DMS53 (cell line): Measurements from ENCODE around the gene CEP295NL.
"Not testable (repeated sequence)": the region's sequence is repeated elsewhere in the genome, so short reads cannot be mapped to it uniquely, and the experiment has no call there.

Source experiments
- DNase-seq: peaks from one replicate; lab custom pipeline; 2025; lab: John Stamatoyannopoulos, UW

The CEP295NL gene

DNA sequence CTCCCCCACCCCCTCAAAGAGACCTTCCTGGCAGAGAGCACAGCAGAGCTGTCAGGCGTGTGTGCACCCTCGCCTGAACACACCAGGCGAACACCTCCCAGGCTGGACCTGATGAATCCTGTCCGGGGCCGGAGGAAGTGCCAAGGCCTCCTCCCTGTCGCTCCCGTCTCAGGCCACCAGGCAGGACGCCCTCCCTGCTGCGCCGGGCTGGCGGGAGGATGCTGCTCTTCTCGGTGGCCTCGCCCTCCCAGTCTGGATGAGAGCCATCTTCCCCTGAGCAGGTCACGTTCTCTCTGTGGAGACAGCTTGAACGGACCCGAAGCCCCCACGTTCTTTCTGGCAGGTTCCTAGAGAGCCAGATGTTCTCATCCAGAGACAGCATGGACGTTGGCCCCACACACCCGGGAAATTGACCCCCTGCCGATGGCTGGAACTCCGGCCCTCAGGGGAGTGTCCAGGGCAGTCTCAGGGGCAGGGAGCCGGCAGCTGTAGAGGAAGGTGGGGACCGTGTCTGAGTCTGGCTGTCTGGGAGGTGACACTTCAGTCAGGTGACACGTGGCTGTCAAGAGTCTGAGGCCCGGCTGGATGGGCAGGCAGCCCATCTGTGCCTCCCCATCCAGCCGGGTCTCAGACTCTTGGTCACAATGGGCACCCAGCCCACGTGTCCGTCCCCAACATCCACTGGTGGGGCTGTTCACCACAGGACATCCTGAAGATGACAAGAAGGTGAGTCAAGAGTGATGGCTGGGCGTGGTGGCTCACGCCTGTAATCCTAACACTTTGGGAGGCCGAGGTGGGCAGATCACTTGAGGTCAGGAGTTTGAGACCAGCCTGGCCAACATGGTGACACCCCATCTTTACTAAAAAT, 27.1 kb upstream of the CEP295NL start:
- no peak for DNase-seq

DNA sequence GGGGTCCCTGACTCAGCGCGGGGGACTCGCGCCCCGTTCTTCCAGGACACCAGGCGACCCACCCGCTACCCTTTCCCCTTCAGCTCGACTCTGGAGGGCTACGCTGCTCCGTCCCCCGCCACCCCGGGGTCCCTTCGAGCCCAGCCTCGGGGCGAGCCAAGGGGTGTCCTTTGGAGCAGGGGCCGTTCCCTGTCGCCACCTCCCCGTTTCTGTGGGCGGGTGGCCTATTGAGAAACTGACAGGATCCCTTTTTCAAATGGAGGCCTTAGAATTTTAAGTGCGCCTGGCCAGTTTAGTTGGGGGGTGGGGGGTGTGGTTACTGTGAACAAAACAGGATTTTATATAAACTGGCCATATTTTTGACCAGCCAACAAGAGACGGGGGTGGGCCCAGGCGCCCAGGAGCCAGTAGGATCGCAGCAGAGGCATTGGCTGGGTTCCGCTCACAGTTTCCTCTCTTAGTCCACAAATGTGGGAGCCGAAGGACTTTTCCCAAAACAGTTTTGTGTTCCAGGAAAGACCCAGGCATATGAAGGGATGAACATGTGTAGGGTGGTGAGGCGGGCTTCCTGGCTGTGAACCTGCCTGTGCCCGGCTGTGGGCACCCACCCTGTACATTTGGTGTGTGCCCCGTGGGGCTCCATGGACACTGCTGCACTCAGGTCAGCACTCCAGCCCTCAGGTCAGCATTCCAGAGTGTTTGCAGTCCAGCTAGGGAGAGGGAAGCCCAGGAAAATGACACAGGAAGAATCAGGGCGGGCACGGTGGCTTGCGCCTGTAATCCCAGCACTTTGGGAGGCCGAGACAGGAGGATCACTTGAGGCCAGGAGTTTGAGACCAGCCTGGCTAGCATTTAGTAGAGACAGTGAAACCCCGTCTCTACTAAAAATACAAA, 22.9 kb upstream of the CEP295NL start:
- DNase-seq, result peak; percentile 50

DNA sequence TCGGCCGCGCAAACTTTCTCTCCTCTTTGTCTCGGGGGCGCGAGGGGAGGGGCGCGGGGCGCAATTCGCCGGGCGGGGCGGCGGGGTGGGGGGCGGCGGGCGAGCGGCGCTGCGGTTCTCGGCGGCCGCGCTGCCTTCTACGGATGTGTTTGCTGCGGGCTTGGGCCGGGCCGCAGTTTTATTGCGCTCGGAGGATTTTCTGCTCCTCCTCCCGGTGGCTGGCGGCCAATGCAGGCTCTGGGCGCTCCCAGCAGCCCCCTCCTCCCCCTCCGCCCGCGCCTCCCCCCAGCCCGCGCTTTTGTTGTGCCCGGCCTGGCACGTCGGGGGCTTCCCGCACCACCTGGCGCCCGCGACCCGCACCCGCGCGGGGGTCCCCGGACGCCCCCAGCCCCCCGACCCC, 22.2 kb upstream of the CEP295NL start, which contains the start of gene TIMP2:
Gene TIMP2, minus strand, starts transcription at position 154 of the 400 bp plus-strand sequence. CDS start 299 bp downstream, outside the sequence.
- peak; percentile 90 for DNase-seq

DNA sequence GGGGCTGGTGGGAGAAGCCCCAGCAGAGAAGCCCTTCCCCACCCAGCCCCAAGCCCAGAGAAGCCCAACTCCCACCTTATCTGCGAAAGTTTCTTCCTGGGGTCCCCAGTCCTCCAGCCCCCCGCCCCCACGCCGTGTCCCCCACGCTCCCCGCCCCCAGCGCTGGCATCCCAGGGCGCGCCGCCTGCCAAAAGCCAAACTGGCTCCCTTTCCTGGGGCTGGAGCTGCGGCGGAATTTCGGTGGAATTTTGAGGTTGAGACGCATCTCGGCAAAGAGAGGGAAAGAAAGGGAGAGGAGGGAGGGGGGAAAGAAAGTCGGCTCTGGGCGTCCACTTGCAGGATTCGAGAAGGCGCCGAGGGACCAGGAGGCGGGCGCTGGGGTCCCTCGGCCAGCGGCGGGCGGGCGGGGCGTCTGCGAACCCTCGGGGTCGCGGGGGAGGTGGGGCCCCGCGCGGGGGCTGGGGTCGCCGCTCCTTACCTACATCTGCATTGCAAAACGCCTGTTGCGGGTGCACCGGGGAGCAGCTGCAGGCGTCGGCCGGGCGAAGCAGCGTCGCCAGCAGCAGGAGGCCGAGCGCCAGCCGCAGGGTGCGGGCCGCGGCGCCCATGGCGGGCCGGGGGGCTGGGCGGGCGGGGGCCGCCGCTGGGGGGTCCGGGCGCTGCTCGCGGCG, 21.6 kb upstream of the CEP295NL start:
- DNase-seq, result peak; percentile 65

DNA sequence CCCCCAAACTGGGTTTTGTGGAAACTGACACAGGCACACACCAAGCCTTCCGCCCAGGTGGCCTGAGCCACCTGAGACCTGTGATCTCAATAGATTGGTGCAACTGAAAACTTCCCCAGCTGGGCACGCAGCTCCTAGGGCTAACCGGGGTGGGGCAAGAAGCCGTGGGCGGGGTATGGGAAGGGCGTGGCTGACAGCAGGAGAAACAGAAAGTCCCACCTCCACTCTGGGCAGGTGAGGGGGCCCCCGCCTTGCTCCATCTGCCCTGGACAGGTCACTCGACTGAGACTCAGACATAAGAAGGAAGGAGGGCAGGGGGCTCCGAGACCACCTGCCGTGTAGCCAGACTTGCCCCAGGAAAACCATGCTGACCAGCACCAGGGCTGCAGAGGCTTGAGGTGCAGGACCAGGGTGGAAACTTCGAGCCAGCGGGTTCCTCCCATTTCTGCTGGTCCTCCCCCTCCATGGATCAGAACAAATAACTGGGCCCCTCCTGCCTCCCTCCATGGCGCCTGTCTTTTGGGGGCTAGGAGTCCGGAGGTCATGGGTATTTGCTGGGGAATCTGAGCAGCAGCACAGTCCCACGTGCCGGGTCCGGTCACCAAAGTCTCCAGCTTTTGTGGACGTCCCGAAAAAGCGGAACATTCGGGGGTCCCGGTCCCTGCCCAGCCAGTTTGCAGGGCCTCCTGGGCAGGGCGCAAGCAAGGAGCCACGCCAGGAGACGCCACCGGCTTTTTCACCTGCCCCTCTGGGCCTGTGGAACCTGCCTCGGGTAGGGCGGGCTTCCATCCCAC, 20.9 kb upstream of the CEP295NL start:
- DNase-seq, result peak; percentile 71

DNA sequence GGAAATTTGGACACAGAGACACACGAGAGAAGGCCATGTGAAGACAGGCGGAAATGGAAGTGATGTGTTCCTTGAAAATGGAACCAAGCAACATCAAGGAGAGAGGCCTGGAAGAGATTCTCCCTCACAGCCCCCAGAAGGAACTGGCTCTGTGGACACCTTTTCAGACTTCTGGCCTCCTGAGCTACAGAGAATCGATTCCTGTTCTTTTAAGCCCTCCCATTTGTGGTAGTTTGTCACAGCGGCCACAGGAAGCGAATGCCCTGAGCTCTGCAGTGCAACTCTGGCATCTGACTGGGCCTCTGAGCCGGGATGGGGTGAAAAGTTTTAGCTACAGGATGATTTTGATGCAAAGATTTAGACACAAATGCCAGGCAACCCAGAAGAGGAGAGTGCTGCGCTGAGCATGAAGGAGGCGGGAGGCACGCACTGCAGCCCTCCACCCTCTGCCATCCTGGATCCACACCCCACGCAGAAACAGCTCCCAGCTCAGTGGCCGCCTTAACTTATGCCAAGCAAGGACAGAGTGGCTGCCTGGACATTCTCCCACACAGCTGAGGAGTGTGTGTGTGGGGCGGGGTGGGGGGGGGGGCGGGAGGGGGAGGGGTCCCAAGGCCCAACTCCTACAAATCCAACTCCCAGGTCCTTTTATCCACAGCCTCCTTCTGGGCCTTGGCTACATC, 20.0 kb upstream of the CEP295NL start:
- no peak for DNase-seq

DNA sequence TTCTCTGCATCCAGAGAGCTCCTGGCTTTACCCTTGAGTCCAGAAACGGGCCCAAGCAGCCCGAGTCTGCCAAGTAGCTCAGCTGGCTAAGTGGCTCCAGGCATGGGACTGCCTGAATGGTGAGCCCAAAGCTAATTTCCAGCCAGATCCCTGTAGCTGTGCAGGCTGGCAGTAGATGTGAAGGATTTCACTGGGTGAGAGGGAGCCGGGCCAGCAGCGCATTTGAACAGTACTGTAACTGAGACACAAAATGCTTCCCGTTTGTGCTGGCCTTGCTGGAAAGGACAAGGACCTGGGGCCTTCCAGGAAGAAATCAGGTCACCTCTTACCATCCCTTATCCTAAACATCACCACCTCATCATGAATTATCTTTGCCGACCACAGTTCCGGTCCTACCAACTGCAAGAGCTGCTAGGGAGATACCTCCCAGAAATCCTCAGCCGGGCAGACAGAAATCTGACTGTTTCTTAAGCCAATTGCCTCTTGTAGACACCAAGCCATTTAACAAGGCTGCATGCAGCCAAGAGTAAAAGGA, 18.5 kb upstream of the CEP295NL start:
- no peak for DNase-seq

DNA sequence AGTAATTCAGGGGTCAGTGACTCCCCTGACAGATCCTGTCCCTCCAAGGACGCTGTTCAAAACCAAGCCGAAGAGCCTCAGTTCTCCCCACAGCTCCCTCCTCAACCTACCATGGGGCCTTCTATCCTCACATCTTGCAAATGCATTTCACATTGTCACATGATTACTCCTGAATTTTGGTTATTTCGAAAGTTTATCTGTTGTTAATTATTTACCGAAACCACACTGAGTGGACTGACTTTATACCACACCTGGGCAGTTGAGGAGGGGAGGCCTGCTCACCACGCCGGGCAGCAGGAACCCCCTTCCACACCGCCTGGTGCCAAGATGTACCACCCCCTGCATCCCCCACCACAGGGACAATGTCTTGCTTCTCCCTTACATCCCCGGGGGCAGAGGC, 17.5 kb upstream of the CEP295NL start:
- no peak for DNase-seq

DNA sequence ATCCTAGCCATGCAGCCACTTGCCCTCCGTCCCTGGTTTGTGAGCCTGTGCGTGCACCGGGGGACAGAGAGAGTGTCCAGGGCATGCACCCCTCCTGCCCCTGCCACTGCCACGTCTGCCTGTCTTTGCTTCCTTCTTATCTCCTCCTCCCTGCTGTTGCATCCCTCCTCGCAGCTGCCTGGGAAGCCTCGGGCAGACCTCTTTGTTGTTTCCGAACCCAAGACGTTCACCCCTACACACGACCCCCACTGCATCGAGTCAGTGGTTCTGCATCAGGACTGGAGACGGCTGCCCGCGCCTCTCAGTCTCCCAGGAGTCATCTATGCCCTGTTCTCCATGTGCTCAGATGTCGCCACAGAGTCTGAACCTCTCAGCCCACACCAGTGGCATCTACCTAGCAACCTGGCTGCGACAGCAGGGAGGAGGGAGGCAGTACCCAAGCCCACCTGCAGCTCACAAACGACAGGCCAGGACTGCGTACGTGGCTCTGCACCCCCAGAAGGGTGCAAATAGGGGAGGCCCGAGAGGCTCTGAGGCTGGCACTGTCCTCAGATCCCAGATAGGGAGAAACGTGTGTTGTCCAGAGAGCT, 17.0 kb upstream of the CEP295NL start:
- no peak for DNase-seq

DNA sequence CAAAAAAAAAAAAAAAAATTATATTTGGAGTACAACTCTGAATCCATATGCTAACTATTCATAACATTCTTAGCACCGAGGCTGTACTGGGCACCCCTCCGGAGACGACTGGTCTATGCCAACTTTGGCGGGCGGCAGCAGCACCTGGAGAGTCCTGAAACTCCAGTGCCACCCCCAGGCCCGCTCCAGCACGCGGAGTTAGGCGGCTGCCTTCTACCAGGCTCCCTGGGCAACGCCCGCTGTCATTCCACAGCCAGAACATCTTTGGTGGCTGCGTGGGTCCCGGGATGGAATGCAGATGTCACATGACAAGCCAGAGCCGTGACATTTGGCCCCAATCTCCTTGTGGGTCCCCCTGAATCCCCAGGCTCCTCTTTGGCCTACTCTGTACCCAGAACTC, 16.0 kb upstream of the CEP295NL start:
- no peak for DNase-seq

DNA sequence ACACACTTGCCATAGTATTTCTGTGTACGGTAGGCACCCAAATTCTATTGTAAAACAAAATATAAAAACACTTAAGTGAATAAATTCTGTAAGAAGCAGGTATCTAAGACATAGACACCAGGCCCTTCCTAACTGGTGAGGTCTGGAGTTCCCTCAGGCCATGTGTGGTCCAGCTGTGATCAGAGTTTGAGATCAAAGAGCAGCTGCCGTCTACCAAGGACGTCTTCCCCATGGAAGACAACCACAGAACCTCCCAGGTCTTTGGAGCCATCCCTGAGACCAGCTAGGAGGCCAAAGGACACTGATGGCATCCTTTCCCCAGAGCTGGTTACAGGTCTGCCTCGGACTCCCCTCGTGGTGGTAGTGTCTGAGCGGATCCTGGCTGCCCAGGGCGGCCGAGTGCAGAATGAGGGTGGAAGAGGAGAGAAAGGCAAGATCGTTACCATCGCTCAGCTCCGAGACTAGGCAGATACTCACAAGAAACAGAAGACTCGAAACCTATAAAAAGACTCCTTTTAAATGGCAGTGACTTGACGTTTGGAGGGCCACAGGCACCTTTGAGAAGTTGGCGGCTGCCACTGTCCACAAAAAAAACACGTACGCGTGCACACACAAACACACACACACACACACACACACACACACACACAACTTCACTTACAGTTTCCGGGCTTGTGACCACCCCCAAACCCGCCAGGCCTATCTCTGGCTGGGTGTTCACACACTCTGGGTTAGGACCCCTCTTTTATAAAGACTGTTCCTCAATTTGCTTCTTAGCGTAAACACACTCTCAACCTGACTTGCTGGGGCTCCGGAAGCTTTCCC, 14.7 kb upstream of the CEP295NL start:
- DNase-seq, result no peak

DNA sequence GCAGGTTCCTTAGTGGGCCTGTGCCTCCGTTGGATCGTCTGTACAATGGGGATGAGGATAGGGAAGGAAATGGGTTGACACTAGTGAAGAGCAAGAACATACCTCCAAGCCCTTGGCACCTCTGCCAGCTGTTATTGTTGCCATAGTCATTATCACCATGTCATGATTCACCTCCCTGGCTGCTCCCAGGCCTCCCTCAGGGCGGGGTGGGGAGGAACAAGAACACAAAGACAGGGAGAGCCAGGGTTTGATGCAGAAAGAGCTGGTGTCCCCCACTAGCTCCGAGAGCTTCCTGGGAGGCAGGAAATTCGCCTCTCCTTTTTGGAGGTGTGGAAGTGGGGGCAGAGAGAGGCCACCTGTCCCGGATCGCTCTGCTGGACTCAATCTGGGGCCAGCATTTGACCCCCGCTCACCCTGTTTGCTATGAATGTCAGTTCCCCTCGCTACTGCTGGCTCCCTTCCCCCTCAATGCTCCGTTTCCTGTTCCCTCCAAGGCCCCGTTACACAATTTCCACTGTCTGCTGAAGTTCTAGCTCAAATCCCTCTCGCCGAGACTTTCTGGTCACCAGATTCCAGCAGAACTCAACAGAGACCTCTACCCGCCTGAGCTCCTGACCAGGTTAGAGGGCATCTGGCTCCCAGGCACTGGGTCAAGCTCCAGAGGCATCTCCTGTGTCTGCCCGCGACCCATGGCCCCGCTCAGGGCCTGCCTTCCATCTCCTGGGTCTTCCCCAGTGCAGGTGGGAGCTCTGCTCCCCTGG, 13.1 kb upstream of the CEP295NL start:
- DNase-seq, result peak; percentile 27

DNA sequence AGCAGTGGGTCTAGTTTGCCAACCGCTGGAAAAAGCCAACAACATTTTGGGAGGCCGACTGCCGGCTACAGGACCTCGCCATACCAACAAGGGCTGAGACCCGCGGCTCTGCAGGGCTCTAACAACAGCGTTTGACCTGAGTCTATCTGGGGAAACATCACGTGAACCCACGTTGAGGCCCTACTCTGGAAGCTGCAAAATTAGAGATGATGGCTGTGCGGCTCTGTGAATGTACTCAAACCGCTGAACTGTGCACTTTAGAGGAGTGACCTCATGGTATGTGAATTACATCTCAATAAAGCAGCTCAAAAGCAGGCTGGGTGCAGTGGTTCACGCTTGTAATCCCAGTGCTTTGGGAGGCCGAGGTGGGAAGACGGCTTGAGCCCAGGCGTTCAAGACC, 10.1 kb upstream of the CEP295NL start:
- no peak for DNase-seq

DNA sequence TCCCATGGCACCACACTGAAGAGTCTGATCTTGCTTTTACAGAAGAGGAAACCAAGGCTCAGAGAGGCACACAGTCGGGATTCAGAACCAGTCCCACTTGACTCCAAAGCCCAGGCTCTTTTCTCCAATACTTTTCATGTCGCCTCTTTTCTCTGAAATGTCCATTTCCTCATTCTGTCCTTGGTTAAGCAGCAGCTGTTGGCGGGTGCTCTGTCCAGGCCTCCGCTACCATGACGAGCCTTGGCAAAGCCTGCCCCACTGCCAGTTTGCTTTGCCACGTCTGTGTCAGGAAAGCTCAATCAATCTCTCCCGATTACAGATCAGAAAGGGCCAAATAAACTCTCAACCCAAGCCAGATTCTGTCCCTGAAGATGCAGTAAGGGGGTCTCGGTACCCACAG, 9.1 kb upstream of the CEP295NL start:
- no peak for DNase-seq

DNA sequence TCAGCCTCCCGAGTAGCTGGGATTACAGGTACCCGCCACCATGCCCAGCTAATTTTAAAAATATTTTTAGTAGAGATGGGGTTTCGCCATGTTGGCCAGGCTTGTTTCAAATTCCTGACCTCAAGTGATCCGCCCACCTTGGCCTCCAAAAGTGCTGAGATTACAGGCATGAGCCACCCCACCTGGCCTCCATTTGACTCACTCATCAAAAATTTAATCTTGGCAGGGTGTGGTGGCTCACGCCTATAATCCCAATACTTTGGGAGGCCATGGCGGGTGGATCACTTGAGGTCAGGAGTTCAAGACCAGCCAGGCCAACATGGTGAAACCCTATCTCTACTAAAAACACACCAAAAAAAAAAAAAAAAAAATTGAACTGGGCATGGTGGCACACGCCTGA, 8.5 kb upstream of the CEP295NL start:
- not testable (repeated sequence) for DNase-seq

DNA sequence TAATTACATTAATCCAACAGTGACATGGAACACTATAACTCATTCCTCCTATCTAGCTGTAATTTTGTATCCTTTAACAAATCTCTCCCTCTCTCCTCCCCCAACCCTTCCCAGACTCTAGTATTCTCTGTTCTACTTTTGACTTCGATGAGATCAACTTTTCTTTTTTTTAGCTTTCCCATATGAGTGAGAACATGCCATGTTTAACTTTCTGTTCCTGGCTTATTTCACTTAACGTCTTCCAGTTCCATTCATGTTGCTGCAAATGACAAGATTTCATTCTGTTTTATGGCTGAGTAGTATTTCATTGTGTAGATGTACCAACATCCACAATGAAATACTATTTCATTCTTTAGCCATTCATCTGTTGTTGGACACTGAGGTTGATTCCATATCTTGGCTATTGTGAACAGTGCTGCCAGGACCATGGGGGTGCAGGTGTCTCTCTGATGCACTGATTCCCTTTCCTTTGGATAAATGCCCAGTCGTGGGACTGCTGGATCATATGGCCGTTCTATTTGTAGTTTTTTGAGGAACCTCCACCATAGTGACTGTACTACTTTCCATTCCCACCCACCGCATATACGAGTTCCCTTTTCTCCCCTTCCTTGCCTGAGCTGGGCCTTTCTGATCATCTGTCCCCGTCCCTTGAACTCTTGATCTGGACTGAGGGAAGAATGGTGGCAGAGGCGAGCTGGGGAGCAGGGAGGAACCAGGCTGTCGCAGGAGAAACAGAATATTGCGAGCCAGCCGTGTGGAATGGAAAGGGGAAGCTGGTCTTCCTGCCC, 7.7 kb upstream of the CEP295NL start:
- DNase-seq, result no peak

DNA sequence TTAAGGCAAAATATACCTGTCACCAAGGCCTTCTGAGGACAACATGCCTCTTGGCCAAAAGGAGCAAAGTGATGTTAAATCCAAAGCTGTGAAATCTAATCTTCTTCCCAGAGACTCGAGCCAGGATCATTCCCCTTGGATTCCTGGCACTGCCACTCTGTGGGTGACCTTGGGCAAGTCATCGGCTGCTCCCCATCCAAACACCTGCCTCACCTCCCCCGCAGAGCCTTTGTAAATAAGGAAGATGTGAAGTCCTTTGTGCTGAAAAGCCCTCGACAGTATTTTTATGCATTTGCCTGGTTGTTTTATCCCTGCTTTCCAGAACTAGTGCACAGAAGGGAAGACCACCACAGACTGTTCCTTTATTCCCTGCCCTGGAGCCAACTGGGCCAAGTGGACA, 5.4 kb upstream of the CEP295NL start:
- DNase-seq, result peak; percentile 52

DNA sequence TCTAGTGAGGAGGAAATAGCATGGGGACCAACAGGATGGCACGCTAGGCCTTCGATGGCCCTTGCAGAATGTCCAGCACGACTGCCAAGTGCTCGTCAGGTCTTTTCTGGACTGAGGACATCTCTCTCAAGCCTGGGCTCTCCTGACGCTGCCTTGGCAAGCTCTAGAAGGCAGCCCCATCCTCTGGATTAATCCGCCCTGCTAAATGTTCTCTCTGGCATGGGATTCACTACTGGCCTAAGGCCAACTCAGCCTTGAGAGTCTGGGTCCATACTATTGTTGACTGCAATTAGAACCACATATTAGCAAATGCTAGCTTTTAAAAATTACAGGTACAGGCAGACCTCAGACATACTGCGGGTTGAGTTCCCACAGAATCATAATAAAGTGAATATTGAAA, 2.5 kb upstream of the CEP295NL start:
- DNase-seq, result no peak
